ENCODE data around the gene CFAP47. TPM values are rescaled to one million over a fixed set of nuclear protein-coding genes. Genes with fewer than 3 reads are reported as not detected.
"Not testable (repeated sequence)": the region's sequence is repeated elsewhere in the genome, so short reads cannot be mapped to it uniquely, and the experiment has no call there.

Gene CFAP47
- total RNA-seq, 4 donors from 2014 or later = 0.09 TPM; not detected in 3

DNA sequence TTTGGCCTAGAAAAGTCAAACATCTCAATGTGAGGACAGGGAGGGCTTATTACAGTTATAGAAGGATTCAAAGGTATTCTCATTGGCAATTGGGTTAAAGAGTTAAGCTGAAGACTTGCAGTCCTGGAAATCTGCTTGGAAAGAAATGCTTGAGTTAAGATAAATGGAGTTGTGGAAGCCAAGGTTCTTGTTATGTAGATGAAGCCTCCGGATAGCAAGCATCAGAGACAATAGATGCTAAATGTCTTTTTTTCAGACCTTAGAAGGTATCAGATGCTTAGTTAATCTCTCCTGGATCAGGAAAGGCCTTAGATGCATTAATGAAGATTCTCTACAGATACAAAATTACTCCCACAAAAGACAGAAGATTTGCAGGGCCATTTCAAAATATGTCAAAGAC is 299.3 kb downstream of the CFAP47 start:
- no peak for TF ChIP-seq CTCF (IDR thresholded peaks at IDR 0.05)
- no peak for DNase-seq (ENCODE audit: low spot score)
- ATAC-seq (ENCODE audit: low FRiP score) = no peak

DNA sequence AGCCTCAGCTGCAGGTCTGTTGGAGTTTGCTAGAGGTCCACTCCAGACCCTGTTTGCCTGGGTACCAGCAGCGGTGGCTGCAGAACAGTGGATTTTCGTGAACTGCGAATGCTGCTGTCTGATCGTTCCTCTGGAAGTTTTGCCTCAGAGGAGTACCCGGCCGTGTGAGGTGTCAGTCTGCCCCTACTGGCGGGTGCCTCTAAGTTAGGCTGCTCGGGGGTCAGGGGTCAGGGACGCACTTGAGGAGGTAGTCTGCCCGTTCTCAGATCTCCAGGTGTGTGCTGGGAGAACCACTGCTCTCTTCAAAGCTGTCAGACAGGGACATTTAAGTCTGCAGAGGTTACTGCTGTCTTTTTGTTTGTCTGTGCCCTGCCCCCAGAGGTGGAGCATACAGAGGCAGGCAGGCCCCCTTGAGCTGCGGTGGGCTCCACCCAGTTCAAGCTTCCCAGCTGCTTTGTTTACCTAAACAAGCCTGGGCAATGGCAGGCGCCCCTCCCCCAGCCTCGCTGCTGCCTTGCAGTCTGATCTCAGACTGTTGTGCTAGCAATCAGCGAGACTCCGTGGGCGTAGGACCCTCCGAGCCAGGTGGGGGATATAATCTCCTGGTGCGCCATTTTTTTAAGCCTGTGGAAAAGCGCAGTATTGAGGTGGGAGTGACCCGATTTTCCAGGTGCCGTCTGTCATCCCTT is 315.4 kb downstream of the CFAP47 start:
- DNase-seq (ENCODE audit: low spot score); ATAC-seq (ENCODE audit: low FRiP score): not testable (repeated sequence)

DNA sequence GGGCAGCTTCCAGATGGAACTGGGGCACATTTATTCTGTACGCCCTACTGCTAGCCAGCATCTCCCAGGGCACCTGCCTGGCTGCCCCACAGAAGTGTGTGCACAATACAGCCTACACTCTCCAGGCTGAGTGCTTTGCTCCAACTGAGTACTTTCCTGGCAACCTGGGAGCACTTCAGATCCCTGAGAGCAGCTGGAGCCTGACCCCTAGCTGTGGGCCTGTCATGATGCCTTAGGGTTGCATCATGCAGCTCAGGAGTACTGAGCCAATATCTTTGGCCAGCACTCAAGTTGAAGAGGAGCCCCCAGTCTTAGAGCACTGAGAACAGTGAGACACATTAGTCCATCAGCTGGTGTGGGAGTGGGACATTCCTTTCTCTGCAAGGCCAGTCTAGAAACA is 321.9 kb downstream of the CFAP47 start:
- no peak for TF ChIP-seq CTCF (IDR thresholded peaks at IDR 0.05)
- ATAC-seq (ENCODE audit: low FRiP score) (no peak), DNase-seq (ENCODE audit: low spot score) (no peak)

DNA sequence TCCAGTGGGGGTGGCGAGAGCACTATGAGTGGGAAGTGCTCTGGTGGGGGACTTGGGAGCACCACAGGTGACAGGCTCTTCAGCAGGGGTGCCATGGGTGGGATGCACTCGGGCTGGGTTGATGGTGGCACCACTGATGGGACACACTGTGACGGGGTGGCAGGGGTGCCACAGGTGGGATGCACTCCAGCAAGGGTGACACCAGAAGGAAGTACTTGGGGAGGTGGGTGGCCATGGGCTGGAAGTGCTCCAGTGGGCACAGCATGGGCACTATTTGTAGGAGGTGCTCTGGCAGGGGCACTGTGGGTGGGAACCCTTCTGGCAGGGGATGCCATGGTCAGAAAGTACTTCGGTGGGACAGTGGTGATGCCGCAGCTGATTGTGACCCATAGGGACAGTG is 346.6 kb downstream of the CFAP47 start:
- DNase-seq (ENCODE audit: low spot score) = no peak
- no peak for ATAC-seq (ENCODE audit: low FRiP score)
- TF ChIP-seq CTCF (IDR thresholded peaks at IDR 0.05) = no peak

DNA sequence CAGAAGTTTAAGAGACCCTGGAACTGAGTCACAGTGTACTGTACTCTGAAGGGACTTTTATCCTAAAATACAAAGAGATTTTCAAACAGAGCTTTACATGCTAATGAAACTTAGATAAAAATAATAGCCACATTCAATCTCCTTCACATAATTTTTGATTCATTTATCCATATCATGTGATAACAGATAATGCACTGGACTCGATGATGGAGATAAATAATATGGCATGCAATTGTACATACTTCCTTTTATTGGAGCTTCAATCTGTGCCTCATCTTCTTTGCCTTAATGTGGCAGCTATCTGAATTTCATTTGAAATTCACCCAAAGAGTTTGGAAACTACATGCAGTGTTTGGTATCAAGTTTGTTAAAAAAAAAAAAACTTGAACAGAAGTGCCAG is 390.6 kb downstream of the CFAP47 start:
- DNase-seq (ENCODE audit: low spot score) = no peak
- TF ChIP-seq CTCF (IDR thresholded peaks at IDR 0.05) = no peak
- ATAC-seq (ENCODE audit: low FRiP score) = no peak

DNA sequence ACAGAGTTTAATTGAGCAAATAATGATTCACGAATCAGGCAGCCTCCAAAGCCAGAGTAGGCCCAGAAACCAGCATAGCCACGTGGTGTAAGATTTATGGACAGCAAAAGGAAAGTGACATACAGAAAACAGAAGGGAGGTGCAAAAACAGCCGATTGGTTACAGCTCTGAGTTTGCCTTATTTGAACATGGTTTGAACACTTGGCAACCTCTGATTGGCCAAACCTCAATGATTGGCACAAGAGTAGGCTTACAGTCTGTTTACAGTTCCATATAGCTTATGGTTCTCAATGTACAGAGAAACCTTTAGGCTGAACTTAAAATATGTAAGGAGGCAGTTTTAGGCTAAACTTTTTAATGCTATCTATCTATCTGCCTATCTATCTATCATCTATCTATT is 394.8 kb downstream of the CFAP47 start:
- TF ChIP-seq CTCF (IDR thresholded peaks at IDR 0.05) = no peak
- ATAC-seq (ENCODE audit: low FRiP score) (no peak), DNase-seq (ENCODE audit: low spot score) (no peak)

DNA sequence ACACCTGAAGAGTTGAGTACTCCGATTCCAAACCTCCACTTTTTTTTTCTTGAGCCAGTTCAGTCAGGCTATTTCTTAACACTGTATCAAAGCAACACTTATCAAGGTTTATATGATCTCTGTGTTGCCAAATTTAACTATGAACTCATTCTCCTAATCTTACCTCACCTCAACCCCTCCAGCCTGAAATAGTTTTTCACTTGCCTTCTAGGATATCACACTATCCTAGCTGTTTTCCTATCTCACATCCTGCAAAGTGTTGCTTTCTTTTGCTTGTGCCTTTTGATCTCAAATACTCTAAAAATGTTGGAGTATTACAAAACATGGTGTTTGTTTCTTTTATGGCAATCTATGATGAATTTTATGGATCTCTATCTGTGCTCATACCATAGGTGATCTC is 415.0 kb downstream of the CFAP47 start:
- no peak for ATAC-seq (ENCODE audit: low FRiP score)
- no peak for DNase-seq (ENCODE audit: low spot score)
- TF ChIP-seq CTCF (IDR thresholded peaks at IDR 0.05) = no peak
